Transverse colon (tissue), 4 donors: Measurements from ENCODE around the gene THSD4.

Experiments used
- POLR2AphosphoS5 ChIP-seq, 3 donors: sonication (generic); formaldehyde crosslinking; IDR thresholded peaks; one replicate each; pipeline ENCODE4 v1.6.1; 2016; ENCODE audit warnings: antibody characterized with exemption in 3 of 3
- TF ChIP-seq, protein P1 (sequence below), 5 experiments: fragments of 200-600 bp in 3 of 5; fragments of 450-650 bp in 2 of 5; sonication (generic) in 3 of 5; IDR thresholded peaks; 1 replicate in 2 of 5; 2 replicates in 3 of 5; pipeline ENCODE4 v1.5.1; 2016 to 2017; ENCODE audit warnings: antibody characterized with exemption in 5 of 5, inconsistent platforms in 3 of 5, mild to moderate bottlenecking in 2 of 5, moderate library complexity in 1 of 5

DNA sequence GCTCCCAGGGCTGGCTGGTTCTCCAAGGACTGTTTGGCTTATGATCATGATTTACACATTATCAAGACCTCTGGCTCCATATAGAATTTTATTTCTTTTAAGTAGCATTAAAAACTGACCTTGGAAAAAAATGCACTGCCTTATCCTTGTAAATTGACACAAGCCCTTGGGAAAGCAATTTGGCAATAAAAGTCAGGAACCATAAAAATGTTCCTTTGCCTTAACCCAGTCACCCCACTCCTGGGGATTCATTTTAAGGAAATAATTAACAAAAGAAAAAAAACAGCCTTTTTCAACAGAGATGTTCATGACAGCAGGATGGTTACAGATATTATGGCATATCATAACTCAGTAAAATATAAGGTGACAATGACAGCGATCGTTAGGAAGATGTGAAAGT, 643.4 kb downstream of the THSD4 start:
- TF ChIP-seq, protein P1, sequence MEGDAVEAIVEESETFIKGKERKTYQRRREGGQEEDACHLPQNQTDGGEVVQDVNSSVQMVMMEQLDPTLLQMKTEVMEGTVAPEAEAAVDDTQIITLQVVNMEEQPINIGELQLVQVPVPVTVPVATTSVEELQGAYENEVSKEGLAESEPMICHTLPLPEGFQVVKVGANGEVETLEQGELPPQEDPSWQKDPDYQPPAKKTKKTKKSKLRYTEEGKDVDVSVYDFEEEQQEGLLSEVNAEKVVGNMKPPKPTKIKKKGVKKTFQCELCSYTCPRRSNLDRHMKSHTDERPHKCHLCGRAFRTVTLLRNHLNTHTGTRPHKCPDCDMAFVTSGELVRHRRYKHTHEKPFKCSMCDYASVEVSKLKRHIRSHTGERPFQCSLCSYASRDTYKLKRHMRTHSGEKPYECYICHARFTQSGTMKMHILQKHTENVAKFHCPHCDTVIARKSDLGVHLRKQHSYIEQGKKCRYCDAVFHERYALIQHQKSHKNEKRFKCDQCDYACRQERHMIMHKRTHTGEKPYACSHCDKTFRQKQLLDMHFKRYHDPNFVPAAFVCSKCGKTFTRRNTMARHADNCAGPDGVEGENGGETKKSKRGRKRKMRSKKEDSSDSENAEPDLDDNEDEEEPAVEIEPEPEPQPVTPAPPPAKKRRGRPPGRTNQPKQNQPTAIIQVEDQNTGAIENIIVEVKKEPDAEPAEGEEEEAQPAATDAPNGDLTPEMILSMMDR (IDR thresholded peaks at IDR 0.05), result no peak
- TF ChIP-seq POLR2AphosphoS5 (IDR thresholded peaks at IDR 0.05), result peak in 1 of 3 donors; percentile 11
